Sigmoid colon (tissue), 4 donors: Measurements from ENCODE around the gene LDLRAD3.

Experiments
- CTCF ChIP-seq, 4 experiments: fragments of 450-650 bp in 3 of 4; fragments of 200-600 bp in 1 of 4; IDR thresholded peaks; one replicate each; pipeline ENCODE4 v1.5.1; 2016 to 2019; ENCODE audit warnings: antibody characterized with exemption in 4 of 4, mild to moderate bottlenecking in 3 of 4, moderate library complexity in 2 of 4
- EP300 ChIP-seq, 4 donors: sonication (generic); formaldehyde crosslinking; IDR thresholded peaks; one replicate each; pipeline ENCODE4 v1.6.1; 2017; ENCODE audit warnings: antibody characterized with exemption in 4 of 4
- POLR2A ChIP-seq, 2 donors: fragments of 450-650 bp; IDR thresholded peaks; one replicate each; pipeline ENCODE4 v1.6.1; 2016; ENCODE audit warnings: antibody characterized with exemption in 2 of 2, mild to moderate bottlenecking in 2 of 2, moderate library complexity in 2 of 2

DNA sequence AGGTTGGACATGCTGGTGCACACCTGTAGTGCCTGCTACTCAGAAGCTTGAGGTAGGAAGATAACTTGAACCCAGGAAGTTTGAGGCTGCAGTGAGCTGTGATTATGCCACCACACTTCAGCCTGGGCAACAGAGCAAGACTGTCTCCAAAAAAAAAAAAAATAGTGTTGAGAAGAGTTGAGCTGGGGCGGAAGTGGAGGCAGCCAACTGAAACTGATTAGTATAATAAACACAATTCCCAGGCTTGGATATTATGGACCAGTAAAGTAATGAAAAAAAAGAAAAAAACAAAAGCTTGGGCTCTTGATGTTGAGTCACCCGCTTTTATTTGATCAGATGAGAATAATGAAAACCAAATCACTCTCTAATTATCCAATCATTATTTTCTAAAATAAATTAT, 21.0 kb downstream of the LDLRAD3 start:
- TF ChIP-seq POLR2A (IDR thresholded peaks at IDR 0.05) = no peak
- TF ChIP-seq CTCF (IDR thresholded peaks at IDR 0.05) = no peak
- no peak for TF ChIP-seq EP300 (IDR thresholded peaks at IDR 0.05)
